ENCODE data around the gene C5orf47.

C5orf47 gene

DNA sequence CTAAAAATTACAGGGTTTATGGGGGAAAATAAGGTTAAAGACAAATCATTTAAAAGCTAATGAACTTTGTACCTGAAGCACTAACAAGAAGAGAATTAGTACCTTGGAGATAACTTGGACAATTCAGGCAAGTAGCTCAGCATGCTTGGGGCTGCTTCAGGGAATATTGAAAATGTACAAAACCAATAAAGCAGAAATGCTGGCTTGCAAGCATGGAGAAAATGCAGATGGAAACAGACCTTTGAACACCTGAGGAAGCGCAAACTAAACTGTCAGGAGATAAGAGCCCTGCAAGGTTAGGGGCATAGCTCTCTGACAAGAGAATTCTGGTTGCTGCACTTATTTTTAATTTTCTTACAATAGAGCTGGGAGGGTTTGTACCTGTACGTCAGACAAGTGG is 42.6 kb upstream of the C5orf47 start:
- POLR2A ChIA-PET (ENCODE audit: low non-redundant PET): no interaction called here
- no peak for DNase-seq (ENCODE audit: low spot score)
- CTCF ChIA-PET: interaction anchor here (0.6 to 1.0 kb wide), 3 partner anchors 10 to 346 kb away, joined by 3 to 9 read pairs (median 3); no protein-coding TSS in a partner anchor
- TF ChIP-seq, protein P1, sequence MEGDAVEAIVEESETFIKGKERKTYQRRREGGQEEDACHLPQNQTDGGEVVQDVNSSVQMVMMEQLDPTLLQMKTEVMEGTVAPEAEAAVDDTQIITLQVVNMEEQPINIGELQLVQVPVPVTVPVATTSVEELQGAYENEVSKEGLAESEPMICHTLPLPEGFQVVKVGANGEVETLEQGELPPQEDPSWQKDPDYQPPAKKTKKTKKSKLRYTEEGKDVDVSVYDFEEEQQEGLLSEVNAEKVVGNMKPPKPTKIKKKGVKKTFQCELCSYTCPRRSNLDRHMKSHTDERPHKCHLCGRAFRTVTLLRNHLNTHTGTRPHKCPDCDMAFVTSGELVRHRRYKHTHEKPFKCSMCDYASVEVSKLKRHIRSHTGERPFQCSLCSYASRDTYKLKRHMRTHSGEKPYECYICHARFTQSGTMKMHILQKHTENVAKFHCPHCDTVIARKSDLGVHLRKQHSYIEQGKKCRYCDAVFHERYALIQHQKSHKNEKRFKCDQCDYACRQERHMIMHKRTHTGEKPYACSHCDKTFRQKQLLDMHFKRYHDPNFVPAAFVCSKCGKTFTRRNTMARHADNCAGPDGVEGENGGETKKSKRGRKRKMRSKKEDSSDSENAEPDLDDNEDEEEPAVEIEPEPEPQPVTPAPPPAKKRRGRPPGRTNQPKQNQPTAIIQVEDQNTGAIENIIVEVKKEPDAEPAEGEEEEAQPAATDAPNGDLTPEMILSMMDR (conservative IDR thresholded peaks at IDR 0.05; ENCODE audit: low read depth): no peak
- no peak overlapping the region for H3K27ac ChIP-seq

DNA sequence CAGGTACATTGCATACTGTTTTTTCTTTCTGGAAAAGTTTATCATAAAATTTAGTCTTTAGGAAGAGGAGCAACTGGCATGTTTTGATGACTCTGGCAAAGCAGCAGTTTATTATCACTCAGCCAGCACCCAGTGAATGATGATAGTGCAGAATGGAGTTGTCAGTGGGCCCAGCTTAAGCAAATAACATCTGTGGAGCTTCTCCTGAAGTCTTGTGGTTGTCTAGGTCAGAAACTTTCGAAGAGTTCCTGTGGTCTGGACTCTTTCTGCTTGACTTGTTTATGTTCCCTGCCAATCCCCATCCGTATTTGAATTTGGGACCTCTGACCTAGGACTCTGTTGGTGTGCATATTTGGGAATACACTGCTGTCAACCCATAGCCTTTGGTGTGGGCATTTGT is 38.1 kb upstream of the C5orf47 start:
- DNase-seq (ENCODE audit: low spot score): no peak
- ChIA-PET POLR2A (ENCODE audit: low non-redundant PET) (no interaction called here), CTCF (no interaction called here)
- no peak overlapping the region for H3K27ac ChIP-seq
- TF ChIP-seq, protein P1 (conservative IDR thresholded peaks at IDR 0.05; ENCODE audit: low read depth): no peak

DNA sequence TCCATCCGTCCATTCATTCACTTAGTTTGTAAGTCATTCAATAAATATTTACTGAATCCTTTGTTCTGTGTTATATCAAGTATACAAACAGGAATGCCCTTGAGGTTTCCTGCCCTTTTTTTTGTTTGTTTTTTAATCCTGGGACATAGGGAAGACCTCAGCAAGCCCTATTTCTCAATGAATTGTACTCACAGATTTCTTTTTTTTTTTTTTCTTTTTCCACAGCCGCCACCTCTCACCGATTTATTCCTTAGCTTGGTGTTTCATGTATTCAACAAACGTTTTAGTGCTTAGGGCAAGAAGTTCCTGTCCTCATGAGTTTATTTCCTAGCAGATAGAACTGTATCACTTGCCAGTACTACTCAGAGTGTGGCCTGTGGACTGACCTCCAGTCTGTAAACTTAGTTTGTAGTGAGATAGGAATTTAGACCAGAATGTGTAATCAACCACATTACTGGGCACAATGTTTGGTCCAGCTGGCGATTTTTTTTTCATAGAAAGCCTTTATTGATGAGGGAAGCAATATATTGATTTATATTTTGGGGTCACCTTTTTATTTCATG is 35.4 kb upstream of the C5orf47 start:
- CTCF ChIA-PET: interaction anchor here (0.6 to 1.2 kb wide), 3 partner anchors 9 to 374 kb away, joined by 3 to 4 read pairs (median 3); no protein-coding TSS in a partner anchor
- DNase-seq (ENCODE audit: low spot score): no peak
- no peak overlapping the region for H3K27ac ChIP-seq
- TF ChIP-seq, protein P1 (conservative IDR thresholded peaks at IDR 0.05; ENCODE audit: low read depth): no peak
- POLR2A ChIA-PET (ENCODE audit: low non-redundant PET): no interaction called here

DNA sequence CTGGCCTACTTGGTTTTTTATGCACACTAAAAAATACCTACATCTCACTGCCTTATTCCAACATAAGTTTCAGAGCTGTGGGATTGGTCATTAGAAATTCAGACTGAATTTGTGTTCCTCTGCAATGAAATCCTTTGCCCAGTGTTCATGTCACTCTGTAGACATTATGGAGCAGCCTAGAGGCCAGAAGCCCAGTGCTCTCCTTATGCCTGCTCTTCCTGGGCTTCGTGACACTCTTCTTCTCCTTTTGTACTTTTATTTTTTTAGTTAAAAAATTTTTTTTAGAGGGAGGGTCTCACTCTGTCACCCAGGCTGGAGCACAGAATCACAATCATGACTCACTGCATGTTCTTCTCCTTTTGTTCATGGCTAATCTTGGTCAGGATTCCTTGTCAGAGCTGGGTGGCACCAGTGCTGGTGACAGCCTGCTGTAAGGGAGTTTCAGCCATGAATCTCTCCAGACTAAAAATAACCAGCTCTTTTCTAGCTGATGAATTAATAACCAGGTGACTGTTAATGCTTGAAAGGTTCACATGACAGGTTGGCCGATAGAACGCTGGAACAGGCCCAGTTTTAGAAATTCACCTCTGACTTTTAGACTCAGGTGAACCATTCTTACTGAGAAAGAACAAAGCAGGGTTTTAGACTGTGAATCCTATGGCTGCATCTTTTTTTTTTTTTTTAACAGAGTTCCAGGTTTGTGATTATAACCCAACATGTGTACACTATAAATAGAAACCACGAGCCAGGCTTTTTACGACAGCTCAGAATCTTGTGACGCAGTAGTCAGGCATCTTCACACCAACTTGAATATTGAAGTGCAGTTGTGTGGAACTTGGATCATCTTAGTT is 34.1 kb upstream of the C5orf47 start:
- CTCF ChIA-PET: interaction anchor here (0.6 kb wide), 2 partner anchors 111 to 129 kb away, joined by 3 to 7 read pairs; no protein-coding TSS in a partner anchor
- POLR2A ChIA-PET (ENCODE audit: low non-redundant PET): no interaction called here
- TF ChIP-seq, protein P1 (conservative IDR thresholded peaks at IDR 0.05; ENCODE audit: low read depth): no peak

DNA sequence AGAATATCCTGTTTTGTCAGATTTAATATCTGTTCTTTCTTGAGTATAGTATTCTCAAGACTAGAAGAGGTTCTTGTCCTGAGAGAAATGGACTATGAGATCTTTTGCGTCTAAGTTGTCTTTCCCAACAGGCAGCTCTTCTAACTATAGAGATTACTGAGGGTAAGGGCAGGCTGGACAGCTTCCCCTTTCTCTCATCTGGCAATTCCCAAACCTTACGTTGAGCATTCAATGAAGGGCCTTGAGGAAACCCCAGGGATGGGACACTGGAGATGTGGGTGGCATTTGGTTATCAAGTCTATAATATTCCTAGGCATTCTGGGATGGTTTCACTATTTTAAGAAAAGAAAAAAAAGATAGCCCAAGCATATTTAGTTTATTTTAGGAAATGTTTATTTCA is 28.0 kb upstream of the C5orf47 start:
- DNase-seq (ENCODE audit: low spot score): no peak
- CTCF ChIA-PET: interaction anchor here (0.6 kb wide), 1 partner anchor 240 kb away, joined by 3 read pairs; no protein-coding TSS in a partner anchor
- H3K27ac ChIP-seq: no peak overlapping the region
- TF ChIP-seq, protein P1 (conservative IDR thresholded peaks at IDR 0.05; ENCODE audit: low read depth): no peak
- POLR2A ChIA-PET (ENCODE audit: low non-redundant PET): no interaction called here

More for the DNA sequence above, 34.1 kb upstream of the C5orf47 start:
- no peak overlapping the region for H3K27ac ChIP-seq
- no peak for DNase-seq (ENCODE audit: low spot score)

DNA sequence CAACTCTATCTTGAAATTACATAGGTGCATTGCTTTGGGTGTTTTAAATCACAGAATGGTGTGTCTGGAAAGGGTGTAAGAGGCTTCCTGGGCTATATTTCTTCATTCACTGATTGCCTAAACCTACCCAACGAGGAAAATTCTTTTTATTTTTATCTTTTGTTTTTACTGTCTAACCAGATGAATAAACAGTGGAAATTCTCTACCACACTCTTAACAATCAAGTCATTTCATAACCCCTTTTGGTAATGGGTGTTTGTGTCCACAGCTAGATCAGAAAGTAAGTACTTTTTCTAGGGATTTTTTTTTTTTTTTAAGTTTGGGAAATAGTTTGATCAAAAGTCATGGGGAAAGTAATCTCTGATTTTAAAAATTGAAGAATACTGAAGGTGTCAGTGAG is 27.6 kb upstream of the C5orf47 start:
- no peak for DNase-seq (ENCODE audit: low spot score)
- TF ChIP-seq, protein P1 (conservative IDR thresholded peaks at IDR 0.05; ENCODE audit: low read depth): no peak
- CTCF ChIA-PET: interaction anchor here (0.6 to 1.6 kb wide), 2 partner anchors 12 to 240 kb away, joined by 3 to 9 read pairs; no protein-coding TSS in a partner anchor
- no peak overlapping the region for H3K27ac ChIP-seq
- POLR2A ChIA-PET (ENCODE audit: low non-redundant PET): no interaction called here
